ENCODE data around the gene PICALM. TPM values are rescaled to one million over a fixed set of nuclear protein-coding genes. Genes with fewer than 3 reads are reported as not detected.

Gene PICALM
- total and polyA plus RNA-seq, 2 of the 13 experiments (the other 11 are each of a cell fraction or from before 2014, with no cell fraction given) = 97.6 to 154 TPM

DNA sequence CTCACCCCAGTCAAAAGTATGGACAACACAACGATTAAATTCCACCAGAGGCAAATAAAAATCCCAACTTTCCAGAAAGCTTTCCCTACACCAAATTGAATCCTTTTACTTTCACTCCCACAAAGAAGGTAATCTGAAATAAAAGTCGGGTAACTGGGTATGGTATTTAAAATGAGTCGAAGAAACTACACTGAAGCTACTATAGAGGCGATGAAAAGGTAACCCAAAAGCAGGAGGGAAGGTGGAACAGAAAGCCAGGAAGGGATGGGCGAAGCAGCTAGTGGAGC is 1.1 kb downstream of the PICALM start:
- H3K36me3 ChIP-seq (replicated peaks in 1 of 2; ENCODE audit: control insufficient read depth in 1 of 2, insufficient read depth in 2 of 2, low read length in 2 of 2) = no peaks in the 10 kb centered on the region
- peak overlapping the region; percentile 76 for H3K27ac ChIP-seq (ENCODE audit: extremely low read length, insufficient read depth, low read length)
- CTCF ChIA-PET (ENCODE audit: low intra/inter-chr PET ratio, low total read pairs) = no interaction called here
- in situ Hi-C loops (cut with HindIII; ENCODE audit: extremely low pct_ligation_motif_present, low pct_unique_long_range_greater_than_20kb) (no loop called here), intact Hi-C loops (cut with micrococcal nuclease; ENCODE audit: unreplicated experiment) (loop anchor here (1.0 to 10.0 kb wide), 5 partner anchors 25 to 443 kb away; partner anchors contain the start of genes DLG2 and TMEM126B)
- peaks cover 0 to 5% of the 10 kb centered on the region in 2 experiments; a peak in 1 of 5 replicates for H3K27me3 ChIP-seq (ENCODE audit: control insufficient read depth in 1 of 2, insufficient read depth in 2 of 2, low read length in 2 of 2)
- peaks cover 47% of the 10 kb centered on the region for H4K20me1 ChIP-seq (ENCODE audit: insufficient read depth, low read length)
- FAIRE-seq = no peak
- POLR2A ChIA-PET = interaction anchor here (0.7 to 2.2 kb wide), 9 partner anchors 34 to 970 kb away, joined by 3 to 11 read pairs (median 3); partner anchors contain the start of genes CCDC83, TMEM126A and TMEM135
- H3K4me3 ChIP-seq (replicated peaks in 1 of 3; ENCODE audit: insufficient read depth in 1 of 3, low read depth in 2 of 3, low read length in 3 of 3) = peak overlapping the region; percentile 82 to 99 (median 84)
- BruUV-seq (replicated peaks) = no TSS peak
- WGBS (ENCODE audit: low lambda C conversion rate) = 0% methylated on average over 5 of the region's 5 CpGs
- peaks cover 42% of the 10 kb centered on the region for H3K4me1 ChIP-seq (ENCODE audit: insufficient read depth, low read length)
- no peak overlapping the region for H2AFZ ChIP-seq (ENCODE audit: low read length)
- no peaks in the 10 kb centered on the region for H3K9me3 ChIP-seq (ENCODE audit: low read length)
- no peak for DNase-seq (ENCODE audit: low spot score)
- H3K4me2 ChIP-seq (ENCODE audit: low read depth, low read length) = peak overlapping the region; percentile 72
- peak; percentile 5 for ATAC-seq
- TF ChIP-seq ZNF143 (CRISPR knock-in tag; IDR thresholded peaks at IDR 0.05) (no peak), ZNF614 (CRISPR knock-in tag; IDR thresholded peaks at IDR 0.05; ENCODE audit: borderline replicate concordance) (no peak), ZNF543 (CRISPR knock-in tag; IDR thresholded peaks at IDR 0.05) (0 out of 2 replicates have a peak, but pooled peaks have one; percentile 2), SRSF4 (IDR thresholded peaks at IDR 0.05; ENCODE audit: low read depth, low read length, poor library complexity, severe bottlenecking) (no peak)
- TF ChIP-seq, protein P1, sequence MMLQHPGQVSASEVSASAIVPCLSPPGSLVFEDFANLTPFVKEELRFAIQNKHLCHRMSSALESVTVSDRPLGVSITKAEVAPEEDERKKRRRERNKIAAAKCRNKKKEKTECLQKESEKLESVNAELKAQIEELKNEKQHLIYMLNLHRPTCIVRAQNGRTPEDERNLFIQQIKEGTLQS (CRISPR knock-in tag; IDR thresholded peaks at IDR 0.05) = no peak
- peak overlapping the region; percentile 91 for H3K9ac ChIP-seq (ENCODE audit: insufficient read depth, low read depth, low read length)
- peaks cover 58% of the 10 kb centered on the region for H3K79me2 ChIP-seq (ENCODE audit: insufficient read depth, low read length)

GRCh38 chr11:86067009-86067850 is 1.7 kb downstream of the PICALM start:
- BruUV-seq (replicated peaks) = TSS peak; percentile 46
- peaks cover 64% of the 10 kb centered on the region for H3K79me2 ChIP-seq (ENCODE audit: insufficient read depth, low read length)
- H3K4me2 ChIP-seq (ENCODE audit: low read depth, low read length) = peak overlapping the region; percentile 72
- intact Hi-C loops (cut with micrococcal nuclease; ENCODE audit: unreplicated experiment) = loop anchor here (1.0 to 10.0 kb wide), 4 partner anchors 24 to 442 kb away; partner anchors contain the start of genes DLG2 and TMEM126B
- peak overlapping the region; percentile 91 for H3K9ac ChIP-seq (ENCODE audit: insufficient read depth, low read depth, low read length)
- DNase-seq (ENCODE audit: low spot score) (peak; percentile 83), FAIRE-seq (peak; percentile 63), ATAC-seq (no peak; the same call in 2 of the 3 replicates)
- H4K20me1 ChIP-seq (ENCODE audit: insufficient read depth, low read length) = peaks cover 52% of the 10 kb centered on the region
- no peaks in the 10 kb centered on the region for H3K9me3 ChIP-seq (ENCODE audit: low read length)
- no peak overlapping the region for H2AFZ ChIP-seq (ENCODE audit: low read length)
- H3K36me3 ChIP-seq (replicated peaks in 1 of 2; ENCODE audit: control insufficient read depth in 1 of 2, insufficient read depth in 2 of 2, low read length in 2 of 2) = no peaks in the 10 kb centered on the region
- in situ Hi-C loops (cut with HindIII; ENCODE audit: extremely low pct_ligation_motif_present, low pct_unique_long_range_greater_than_20kb) = no loop called here
- peak overlapping the region; percentile 82 to 99 (median 84) for H3K4me3 ChIP-seq (replicated peaks in 1 of 3; ENCODE audit: insufficient read depth in 1 of 3, low read depth in 2 of 3, low read length in 3 of 3)
- peak overlapping the region; percentile 76 for H3K27ac ChIP-seq (ENCODE audit: extremely low read length, insufficient read depth, low read length)
- ChIA-PET POLR2A (interaction anchor here (0.7 to 1.6 kb wide), 6 partner anchors 35 to 970 kb away, joined by 3 to 4 read pairs (median 4); partner anchors contain the start of genes TMEM126A and TMEM135), CTCF (ENCODE audit: low intra/inter-chr PET ratio, low total read pairs) (no interaction called here)
- H3K27me3 ChIP-seq (ENCODE audit: control insufficient read depth in 1 of 2, insufficient read depth in 2 of 2, low read length in 2 of 2) = peaks cover 0 to 5% of the 10 kb centered on the region in 2 experiments; a peak in 1 of 5 replicates
- peaks cover 48% of the 10 kb centered on the region for H3K4me1 ChIP-seq (ENCODE audit: insufficient read depth, low read length)
- 1% methylated on average over 11 of the region's 11 CpGs for WGBS (ENCODE audit: low lambda C conversion rate)
- TF ChIP-seq CEBPG (CRISPR knock-in tag; IDR thresholded peaks at IDR 0.05) (peak; percentile 54), CREB1 (IDR thresholded peaks at IDR 0.05) (no peak), CREB1 (CRISPR knock-in tag; IDR thresholded peaks at IDR 0.05) (peak; percentile 14; the same call in 1 of the 2 replicates), FOXK1 (CRISPR knock-in tag; IDR thresholded peaks at IDR 0.05; ENCODE audit: borderline replicate concordance, low read depth) (no peak), GPBP1L1 (CRISPR knock-in tag; IDR thresholded peaks at IDR 0.05) (no peak), MXI1 (IDR thresholded peaks at IDR 0.05; ENCODE audit: borderline replicate concordance, low read depth, low read length) (peak; percentile 13; the same call in 1 of the 3 replicates), HNF4A (CRISPR knock-in tag; IDR thresholded peaks at IDR 0.05) (peak; percentile 85)
- TF ChIP-seq, protein P2, sequence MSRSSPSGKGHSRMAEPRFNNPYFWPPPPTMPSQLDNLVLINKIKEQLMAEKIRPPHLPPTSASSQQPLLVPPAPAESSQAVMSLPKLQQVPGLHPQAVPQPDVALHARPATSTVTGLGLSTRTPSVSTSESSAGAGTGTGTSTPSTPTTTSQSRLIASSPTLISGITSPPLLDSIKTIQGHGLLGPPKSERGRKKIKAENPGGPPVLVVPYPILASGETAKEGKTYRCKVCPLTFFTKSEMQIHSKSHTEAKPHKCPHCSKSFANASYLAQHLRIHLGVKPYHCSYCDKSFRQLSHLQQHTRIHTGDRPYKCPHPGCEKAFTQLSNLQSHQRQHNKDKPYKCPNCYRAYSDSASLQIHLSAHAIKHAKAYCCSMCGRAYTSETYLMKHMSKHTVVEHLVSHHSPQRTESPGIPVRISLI (CRISPR knock-in tag; IDR thresholded peaks at IDR 0.05; ENCODE audit: borderline replicate concordance) = peak; percentile 69
